Posterior vena cava (tissue), 2 donors: Measurements from ENCODE around the gene CNDP1. TPM values are rescaled to one million over a fixed set of nuclear protein-coding genes. Genes with fewer than 3 reads are reported as not detected.
A peak's percentile ranks its signal among the peaks of the same experiment; 100 is the strongest.

ENCODE experiments used
- DNase-seq: peaks from one replicate; pipeline ENCODE4 v3.0.0-alpha.2; 2020; ENCODE audit warnings: low spot score
- intact Hi-C, 2 donors: fragments of 100-400 bp; cut with DNase I; formaldehyde crosslinking; loops; one replicate each; pipeline versions ENCODE4 v1.14.1 to v1.14.2; 2022 to 2023
- total RNA-seq, 2 donors: library from RNA; stranded (reverse); fragmentation: NEBNext Ultra II Directional; extraction: Animal tissue kit (Norgen Biotek cat#: 25700); gene quantifications; one replicate each; pipeline ENCODE4 v1.2.1, GENCODE V29; 2021
- donor health status: DM: yes; HTN: yes; CAD: no.
- donor health status: DM: yes; HTN: yes; CAD: no.

The CNDP1 gene
- total RNA-seq, 2 donors from 2014 or later, result 0.19 TPM; not detected in 1

- peak; percentile 50 for DNase-seq
- intact Hi-C loops, result no loop called here
Measured at GRCh38 chr18:74517236-74517630, 17.1 kb upstream of the CNDP1 start.

- DNase-seq, result peak; percentile 68
- intact Hi-C loops, result no loop called here
Measured at GRCh38 chr18:74518456-74519295, 15.6 kb upstream of the CNDP1 start.

- intact Hi-C loops, result no loop called here
Measured at GRCh38 chr18:74519320-74520095, 14.8 kb upstream of the CNDP1 start.

GRCh38 chr18:74520096-74520833 is 14.0 kb upstream of the CNDP1 start:
- intact Hi-C loops, result no loop called here
- peak; percentile 46 for DNase-seq

More at GRCh38 chr18:74519320-74520095, 14.8 kb upstream of the CNDP1 start:
- peak; percentile 72 for DNase-seq

- DNase-seq, result peak; percentile 49
- intact Hi-C loops, result no loop called here
Measured at GRCh38 chr18:74521068-74521725, 13.1 kb upstream of the CNDP1 start.

- DNase-seq, result peak; percentile 74
Measured at GRCh38 chr18:74522635-74523548, 11.4 kb upstream of the CNDP1 start.

GRCh38 chr18:74524097-74524496 is 10.2 kb upstream of the CNDP1 start:
- DNase-seq, result peak; percentile 40
- intact Hi-C loops, result loop anchor here in 1 of 2 donors (2.0 kb wide), 1 partner anchor 71 kb away; no protein-coding TSS in a partner anchor

More at GRCh38 chr18:74522635-74523548, 11.4 kb upstream of the CNDP1 start:
- intact Hi-C loops, result no loop called here

GRCh38 chr18:74524915-74525314 is 9.4 kb upstream of the CNDP1 start:
- peak; percentile 25 for DNase-seq
- intact Hi-C loops, result loop anchor here in 1 of 2 donors (2.0 kb wide), 1 partner anchor 72 kb away; no protein-coding TSS in a partner anchor

- peak; percentile 68 for DNase-seq
- intact Hi-C loops, result loop anchor here in 1 of 2 donors (2.0 kb wide), 1 partner anchor 73 kb away; no protein-coding TSS in a partner anchor
Measured at GRCh38 chr18:74525741-74526140, 8.6 kb upstream of the CNDP1 start.

- intact Hi-C loops, result no loop called here
Measured at GRCh38 chr18:74526488-74526887, 7.8 kb upstream of the CNDP1 start.

GRCh38 chr18:74528478-74528877 is 5.8 kb upstream of the CNDP1 start:
- intact Hi-C loops, result no loop called here
- no peak for DNase-seq

More at GRCh38 chr18:74526488-74526887, 7.8 kb upstream of the CNDP1 start:
- no peak for DNase-seq

GRCh38 chr18:74528913-74529312 is 5.4 kb upstream of the CNDP1 start:
- intact Hi-C loops, result no loop called here
- no peak for DNase-seq

GRCh38 chr18:74529378-74529777 is 4.9 kb upstream of the CNDP1 start:
- peak; percentile 30 for DNase-seq
- intact Hi-C loops, result no loop called here

GRCh38 chr18:74529811-74530583 is 4.3 kb upstream of the CNDP1 start:
- intact Hi-C loops, result no loop called here
- DNase-seq, result peak; percentile 68

- intact Hi-C loops, result no loop called here
- no peak for DNase-seq
Measured at GRCh38 chr18:74530584-74530862, 3.8 kb upstream of the CNDP1 start.

- intact Hi-C loops, result no loop called here
- peak; percentile 32 for DNase-seq
Measured at GRCh38 chr18:74531043-74531442, 3.3 kb upstream of the CNDP1 start.

GRCh38 chr18:74532511-74533025 is 1.7 kb upstream of the CNDP1 start:
- peak; percentile 43 for DNase-seq

More at GRCh38 chr18:74532511-74533025, 1.7 kb upstream of the CNDP1 start:
- intact Hi-C loops, result no loop called here
